H1 (cell line): ENCODE data around the gene RAD51B. TPM values are rescaled to one million over a fixed set of nuclear protein-coding genes. Genes with fewer than 3 reads are reported as not detected.
A peak's percentile ranks its signal among the peaks of the same experiment; 100 is the strongest.

Source experiments
- CTCF ChIA-PET: fragments of 300-600 bp; sonication (Branson Sonifier 250); formaldehyde crosslinking; loops from one replicate; lab custom pipeline; 2021; ENCODE audit not compliant: partially characterized antibody; lab: Charles Lee
- POLR2A ChIA-PET: fragments of 300-600 bp; sonication (Branson Sonifier 250); formaldehyde crosslinking; loops from one replicate; lab custom pipeline; 2021; ENCODE audit warnings: inconsistent platforms; ENCODE audit not compliant: partially characterized antibody; lab: Charles Lee
- DNase-seq, 2 experiments: peaks; one replicate each; pipeline versions ENCODE4 v3.0.0 to v3.0.0-alpha.2; 2010 to 2022; ENCODE audit warnings: low spot score in 2 of 2, low read depth in 1 of 2, mixed read lengths in 1 of 2
- FAIRE-seq: peaks from 2 replicates; lab custom pipeline; 2011; peaks lifted over from hg19 to GRCh38; lab: Jason Lieb, UNC
- H2AFZ ChIP-seq: 2 replicates; pipeline ENCODE4 v1.8.1; 2012; ENCODE audit warnings: low read length, inconsistent platforms
- H2AK5ac ChIP-seq: 2 replicates; pipeline ENCODE4 v1.6.1; 2013; ENCODE audit warnings: low read depth, low read length
- H2BK120ac ChIP-seq: replicated peaks from 2 replicates; pipeline ENCODE3; 2013; ENCODE audit warnings: low read depth, low read length, inconsistent platforms
- H2BK12ac ChIP-seq: 2 replicates; pipeline ENCODE4 v1.6.1; 2013; ENCODE audit warnings: low read depth, low read length
- H2BK15ac ChIP-seq: 2 replicates; pipeline ENCODE4 v1.6.1; 2013; ENCODE audit warnings: low read length
- H2BK20ac ChIP-seq: 2 replicates; pipeline ENCODE4 v1.6.1; 2013; ENCODE audit warnings: low read length
- H2BK5ac ChIP-seq: 2 replicates; pipeline ENCODE4 v1.6.1; 2013; ENCODE audit warnings: low read depth, low read length
- H3K14ac ChIP-seq: 2 replicates; pipeline ENCODE4 v1.6.1; 2013; ENCODE audit warnings: inconsistent platforms; ENCODE audit not compliant: insufficient read length
- H3K18ac ChIP-seq: 2 replicates; pipeline ENCODE4 v1.6.1; 2013; ENCODE audit warnings: low read length; ENCODE audit errors: extremely low read depth
- H3K23ac ChIP-seq: 2 replicates; pipeline ENCODE4 v1.6.1; 2013; ENCODE audit warnings: inconsistent platforms; ENCODE audit not compliant: insufficient read length
- H3K23me2 ChIP-seq: 2 replicates; pipeline ENCODE4 v1.6.1; 2013; ENCODE audit warnings: low read depth, low read length
- H3K27ac ChIP-seq: 2 replicates; pipeline ENCODE4 v1.6.1; 2011; ENCODE audit warnings: low read depth, low read length, inconsistent platforms
- H3K27me3 ChIP-seq, 4 experiments: replicated peaks in 1 of 4; 1 replicate in 1 of 4; 2 replicates in 3 of 4; pipeline versions ENCODE4 v1.6.1 to v1.8.1; 2011 to 2013; ENCODE audit warnings: low read length in 3 of 4, mild to moderate bottlenecking in 3 of 4, inconsistent platforms in 2 of 4, mixed read lengths in 2 of 4, moderate library complexity in 1 of 4; ENCODE audit not compliant: control insufficient read depth in 3 of 4, insufficient read depth in 3 of 4; ENCODE audit errors: extremely low read depth in 1 of 4
- H3K36me3 ChIP-seq, 4 experiments: 2 replicates each; pipeline versions ENCODE4 v1.6.1 to v1.8.1; 2011 to 2013; ENCODE audit warnings: mild to moderate bottlenecking in 4 of 4, low read length in 3 of 4, moderate library complexity in 2 of 4, control low read depth in 1 of 4, inconsistent platforms in 1 of 4; ENCODE audit not compliant: insufficient read depth in 4 of 4, control insufficient read depth in 2 of 4
- H3K4ac ChIP-seq: replicated peaks from 2 replicates; pipeline ENCODE3; 2013; ENCODE audit warnings: low read length, low read depth, mixed read lengths, inconsistent platforms; ENCODE audit not compliant: insufficient read length
- H3K4me1 ChIP-seq, 4 experiments: replicated peaks in 1 of 4; 1 replicate in 1 of 4; 2 replicates in 3 of 4; pipeline versions ENCODE4 v1.6.1 to v1.8.1; 2011 to 2013; ENCODE audit warnings: low read length in 3 of 4, inconsistent platforms in 2 of 4, mixed read lengths in 1 of 4; ENCODE audit not compliant: insufficient read depth in 4 of 4, control insufficient read depth in 3 of 4
- H3K4me2 ChIP-seq, 2 experiments: 2 replicates each; pipeline versions ENCODE4 v1.6.1 to v1.8.1; 2011 to 2013; ENCODE audit warnings: low read depth in 2 of 2, low read length in 2 of 2, control low read depth in 1 of 2, inconsistent platforms in 1 of 2, mild to moderate bottlenecking in 1 of 2; ENCODE audit not compliant: insufficient read depth in 1 of 2
- H3K4me3 ChIP-seq, 4 experiments: fragments of 200-600, 300-600 bp in 1 of 4; sonication (generic), shearing (Covaris generic), sonication (Bioruptor Twin) in 1 of 4; 2 replicates each; pipeline versions ENCODE4 v1.5.1 to v1.8.1; 2011 to 2016; ENCODE audit warnings: low read length in 4 of 4, low read depth in 3 of 4, control low read depth in 2 of 4, inconsistent platforms in 2 of 4, mild to moderate bottlenecking in 2 of 4, mixed read lengths in 1 of 4, moderate library complexity in 1 of 4; ENCODE audit not compliant: insufficient read depth in 2 of 4; ENCODE audit errors: extremely low read depth in 1 of 4
- H3K56ac ChIP-seq: replicated peaks from 2 replicates; pipeline ENCODE3; 2013; ENCODE audit warnings: low read depth, mild to moderate bottlenecking, mixed read lengths, low read length, inconsistent platforms; ENCODE audit not compliant: insufficient read length
- H3K79me1 ChIP-seq: 2 replicates; pipeline ENCODE4 v1.6.1; 2013; ENCODE audit warnings: low read depth, low read length, control low read depth
- H3K79me2 ChIP-seq, 2 experiments: 2 replicates each; pipeline versions ENCODE4 v1.6.1 to v1.8.1; 2012 to 2013; ENCODE audit warnings: low read length in 2 of 2, mild to moderate bottlenecking in 2 of 2, inconsistent platforms in 1 of 2; ENCODE audit not compliant: insufficient read depth in 2 of 2, control insufficient read depth in 1 of 2
- H3K9ac ChIP-seq, 4 experiments: replicated peaks in 1 of 4; 1 replicate in 1 of 4; 2 replicates in 3 of 4; pipeline versions ENCODE4 v1.6.1 to v1.8.1; 2011 to 2013; ENCODE audit warnings: low read depth in 3 of 4, low read length in 3 of 4, control low read depth in 2 of 4, mild to moderate bottlenecking in 2 of 4, moderate library complexity in 2 of 4, inconsistent platforms in 1 of 4; ENCODE audit errors: extremely low read depth in 1 of 4
- H3K9me3 ChIP-seq, 2 experiments: 2 replicates each; pipeline versions ENCODE4 v1.6.1 to v1.8.1; 2012 to 2013; ENCODE audit warnings: mild to moderate bottlenecking in 2 of 2, moderate library complexity in 2 of 2, control low read depth in 1 of 2, inconsistent platforms in 1 of 2, low read depth in 1 of 2, low read length in 1 of 2, mixed read lengths in 1 of 2; ENCODE audit not compliant: insufficient read depth in 2 of 2
- H4K20me1 ChIP-seq, 2 experiments: replicated peaks in 1 of 2; 2 replicates each; pipeline versions ENCODE3 to v1.8.1; 2011 to 2013; ENCODE audit warnings: inconsistent platforms in 2 of 2, low read length in 2 of 2, mild to moderate bottlenecking in 1 of 2; ENCODE audit not compliant: insufficient read depth in 2 of 2, control insufficient read depth in 1 of 2
- H4K5ac ChIP-seq: 2 replicates; pipeline ENCODE4 v1.6.1; 2013; ENCODE audit warnings: low read length, low read depth, mixed read lengths, inconsistent platforms; ENCODE audit not compliant: insufficient read length
- H4K8ac ChIP-seq: 2 replicates; pipeline ENCODE4 v1.8.0; 2013; ENCODE audit warnings: mild to moderate bottlenecking, moderate library complexity, low read length, inconsistent platforms; ENCODE audit not compliant: insufficient read depth; ENCODE audit errors: extremely low read depth
- H4K91ac ChIP-seq: replicated peaks from 2 replicates; pipeline ENCODE3; 2013; ENCODE audit warnings: low read length, mixed read lengths, inconsistent platforms; ENCODE audit not compliant: insufficient read length
- CHD1 ChIP-seq: IDR thresholded peaks from 2 replicates; pipeline ENCODE4 v1.6.1; 2012; ENCODE audit warnings: low read depth, low read length, improper control_type of control experiment
- EZH2 ChIP-seq: fragments of 200-600 bp; sonication (generic); IDR thresholded peaks from 2 replicates; pipeline ENCODE4 v1.7.1; 2012; ENCODE audit warnings: low read depth, mild to moderate bottlenecking, moderate library complexity, low read length, inconsistent platforms; ENCODE audit not compliant: severe bottlenecking
- POU5F1 ChIP-seq: IDR thresholded peaks from 2 replicates; pipeline ENCODE4 v1.6.1; 2011; ENCODE audit warnings: low read depth, mild to moderate bottlenecking, low read length, moderate library complexity
- RFX5 ChIP-seq: IDR thresholded peaks from 2 replicates; pipeline ENCODE4 v1.6.1; 2011; ENCODE audit warnings: low read depth, low read length, improper control_type of control experiment, borderline replicate concordance
- RXRA ChIP-seq: IDR thresholded peaks from 2 replicates; pipeline ENCODE4 v1.6.1; 2011; ENCODE audit warnings: low read depth, mild to moderate bottlenecking, low read length, moderate library complexity; ENCODE audit not compliant: insufficient read depth
- SIN3A ChIP-seq, 2 experiments: IDR thresholded peaks in 1 of 2; conservative IDR thresholded peaks in 1 of 2; 2 replicates each; pipeline ENCODE4 v1.6.1; 2011 to 2012; ENCODE audit warnings: low read length in 2 of 2, improper control_type of control experiment in 1 of 2, low read depth in 1 of 2, mild to moderate bottlenecking in 1 of 2
- TBP ChIP-seq: IDR thresholded peaks from 2 replicates; pipeline ENCODE4 v1.6.1; 2011; ENCODE audit warnings: low read depth, low read length, improper control_type of control experiment
- ZNF274 ChIP-seq: IDR thresholded peaks from 2 replicates; pipeline ENCODE4 v1.7.0; 2012; ENCODE audit warnings: low read length, borderline replicate concordance; ENCODE audit errors: extremely low read depth
- WGBS, 2 experiments: shearing (Covaris generic) in 1 of 2; methylation state at CpG; one replicate each; pipeline versions ENCODE4 v1.1.6 to v1.1.7; 2013 to 2015; ENCODE audit warnings: low lambda C conversion rate in 2 of 2, mixed read lengths in 2 of 2, inconsistent platforms in 1 of 2, low coverage in 1 of 2, missing lambda C conversion rate in 1 of 2; ENCODE audit not compliant: insufficient replicate concordance in 2 of 2, insufficient coverage in 1 of 2, insufficient read length in 1 of 2; ENCODE audit errors: extremely low coverage in 1 of 2, missing lambda C conversion rate in 1 of 2; 5-methylcytosine and 5-hydroxymethylcytosine counted together
- polyA plus RNA-seq, 7 experiments: library from polyadenylated mRNA; depleted of rRNA in 3 of 7; stranded (reverse) in 5 of 7; unstranded in 2 of 7; fragments of >200 nt in 5 of 7; fragments of 200-250 nt in 2 of 7; gene quantifications; 1 replicate in 5 of 7; 2 replicates in 1 of 7; 4 replicates in 1 of 7; pipeline versions ENCODE4 v1.2.1 to v1.2.3, GENCODE V29; 2011 to 2013; ENCODE audit warnings: missing spikeins in 2 of 7, mixed read lengths in 2 of 7
- total RNA-seq: library from RNA; stranded (reverse); fragmentation: NEBNext Ultra II Directional; extraction: Animal tissue kit (Norgen Biotek cat#: 25700); gene quantifications from 2 replicates; pipeline ENCODE4 v1.2.1, GENCODE V29; 2021
- TF ChIP-seq, protein P1 (sequence below): IDR thresholded peaks from 2 replicates; pipeline ENCODE4 v1.6.1; 2012; ENCODE audit warnings: inconsistent platforms

RAD51B gene
- total and polyA plus RNA-seq, 2 of the 8 experiments (the other 6 are each of a cell fraction or from before 2014, with no cell fraction given), result 3.9 to 14.9 TPM

DNA sequence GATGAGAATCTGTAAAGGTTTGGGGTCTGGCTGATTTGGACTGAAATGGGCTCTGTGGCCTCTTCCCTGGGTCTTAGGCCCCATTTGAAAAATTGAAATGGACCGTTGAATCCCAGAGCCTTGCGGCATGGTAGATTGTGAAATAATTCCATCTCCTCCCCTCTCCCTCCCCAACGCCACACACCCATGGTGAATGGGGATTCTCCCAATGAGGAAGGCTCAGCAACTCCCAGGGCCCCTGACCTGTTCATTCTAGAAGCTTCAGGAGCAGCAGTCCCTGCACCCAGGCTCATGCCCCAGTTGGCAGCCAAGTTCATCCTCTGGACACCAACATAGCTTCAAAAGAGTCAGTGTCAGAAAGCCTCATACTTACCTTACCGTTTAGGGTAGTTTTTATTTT lies 755.8 kb downstream of the RAD51B start:
- Histone ChIP-seq H2BK120ac (no peak overlapping the region), H3K79me1 (no peaks in the 10 kb centered on the region), H3K4me1 (peaks cover 0 to 9% (median 0%) of the 10 kb centered on the region in 4 experiments; a peak in 1 of 7 replicates), H3K79me2 (no peaks in the 10 kb centered on the region), H4K91ac (no peak overlapping the region), H4K5ac (no peak overlapping the region), H3K9ac (no peak overlapping the region), H2BK5ac (no peak overlapping the region), H2AK5ac (peak overlapping the region; percentile 9; the same call in 1 of the 2 replicates), H3K9me3 (peaks cover 0 to 4% of the 10 kb centered on the region in 2 experiments; a peak in 1 of 4 replicates), H3K27me3 (no peaks in the 10 kb centered on the region; a peak in 1 of 7 replicates), H3K27ac (no peak overlapping the region), H3K14ac (no peak overlapping the region), H3K23me2 (no peaks in the 10 kb centered on the region), H2BK20ac (no peak overlapping the region), H4K8ac (no peak overlapping the region), H3K18ac (no peak overlapping the region), H2AFZ (no peak overlapping the region), H3K4me3 (no peak overlapping the region), H4K20me1 (no peaks in the 10 kb centered on the region), H2BK12ac (no peak overlapping the region), H3K36me3 (no peaks in the 10 kb centered on the region), H3K4ac (no peak overlapping the region), H3K4me2 (no peak overlapping the region), H2BK15ac (no peak overlapping the region), H3K23ac (no peak overlapping the region), H3K56ac (no peak overlapping the region)
- DNase-seq (no peak), FAIRE-seq (no peak)
- ChIA-PET POLR2A (interaction anchor here (0.7 kb wide), 1 partner anchor 20 kb away, joined by 4 read pairs; no protein-coding TSS in a partner anchor), CTCF (interaction anchor here (1.0 to 2.0 kb wide), 4 partner anchors 11 to 326 kb away, joined by 3 to 4 read pairs (median 3); no protein-coding TSS in a partner anchor)
- TF ChIP-seq, protein P1, sequence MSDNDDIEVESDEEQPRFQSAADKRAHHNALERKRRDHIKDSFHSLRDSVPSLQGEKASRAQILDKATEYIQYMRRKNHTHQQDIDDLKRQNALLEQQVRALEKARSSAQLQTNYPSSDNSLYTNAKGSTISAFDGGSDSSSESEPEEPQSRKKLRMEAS, result no peak
- TF ChIP-seq RXRA (no peak), ZNF274 (no peak), EZH2 (no peak), POU5F1 (no peak), SIN3A (conservative IDR thresholded peaks at IDR 0.05 in 1 of 2, IDR thresholded peaks at IDR 0.05 in 1 of 2; ENCODE audit: low read depth in 1 of 2, low read length in 2 of 2) (no peak), RFX5 (no peak), CHD1 (no peak), TBP (no peak)
- 66% methylated on average over 4 of the region's 4 CpGs; no CpG with 5 or more reads in 1 of the 2 experiments for WGBS, 2 experiments
